KG1 (cell line): Measurements from ENCODE around the gene EXOSC1.
"Not testable (repeated sequence)": the region's sequence is repeated elsewhere in the genome, so short reads cannot be mapped to it uniquely, and the experiment has no call there.

Experiments used
- DNase-seq: peaks from one replicate; lab custom pipeline; 2025; lab: John Stamatoyannopoulos, UW

Gene EXOSC1

DNA sequence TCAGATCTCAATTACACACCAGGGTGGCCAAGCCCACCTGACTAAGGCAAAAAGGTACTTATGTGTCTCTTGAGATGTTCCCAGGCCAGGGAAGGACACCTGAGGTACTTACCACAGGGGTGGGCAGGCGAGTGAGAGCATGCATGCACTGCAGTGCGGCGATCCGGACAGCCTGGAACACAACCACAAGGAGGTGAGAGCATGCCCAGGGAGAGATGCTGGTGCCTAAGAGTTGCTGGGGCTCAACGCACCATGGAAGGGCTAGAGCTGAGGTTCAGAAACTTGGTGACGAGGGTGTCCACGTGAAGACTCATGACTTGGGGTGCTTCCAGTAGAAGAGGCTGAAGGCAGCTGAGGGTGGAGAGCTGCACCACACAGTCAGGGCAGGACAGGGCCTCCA lies 13.3 kb upstream of the EXOSC1 start:
- DNase-seq: no peak

DNA sequence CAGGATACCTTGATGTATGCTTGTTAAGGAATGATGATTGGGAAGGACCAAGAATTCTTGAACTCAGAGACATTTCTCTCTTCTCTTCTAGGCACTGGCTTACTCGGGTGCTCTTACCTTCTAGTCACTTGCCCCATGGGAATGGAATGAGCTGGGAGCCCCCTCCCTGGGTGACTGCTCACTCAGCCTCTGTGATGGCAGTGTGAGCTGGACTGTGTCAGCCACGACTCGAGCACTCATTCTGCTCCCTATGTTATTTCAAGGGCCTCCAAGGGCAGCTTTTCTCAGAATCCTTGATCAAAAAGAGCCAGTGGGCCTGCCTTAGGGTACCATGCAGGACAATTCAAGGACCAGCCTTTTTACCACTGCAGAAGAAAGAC lies 10.9 kb upstream of the EXOSC1 start:
- DNase-seq: no peak

DNA sequence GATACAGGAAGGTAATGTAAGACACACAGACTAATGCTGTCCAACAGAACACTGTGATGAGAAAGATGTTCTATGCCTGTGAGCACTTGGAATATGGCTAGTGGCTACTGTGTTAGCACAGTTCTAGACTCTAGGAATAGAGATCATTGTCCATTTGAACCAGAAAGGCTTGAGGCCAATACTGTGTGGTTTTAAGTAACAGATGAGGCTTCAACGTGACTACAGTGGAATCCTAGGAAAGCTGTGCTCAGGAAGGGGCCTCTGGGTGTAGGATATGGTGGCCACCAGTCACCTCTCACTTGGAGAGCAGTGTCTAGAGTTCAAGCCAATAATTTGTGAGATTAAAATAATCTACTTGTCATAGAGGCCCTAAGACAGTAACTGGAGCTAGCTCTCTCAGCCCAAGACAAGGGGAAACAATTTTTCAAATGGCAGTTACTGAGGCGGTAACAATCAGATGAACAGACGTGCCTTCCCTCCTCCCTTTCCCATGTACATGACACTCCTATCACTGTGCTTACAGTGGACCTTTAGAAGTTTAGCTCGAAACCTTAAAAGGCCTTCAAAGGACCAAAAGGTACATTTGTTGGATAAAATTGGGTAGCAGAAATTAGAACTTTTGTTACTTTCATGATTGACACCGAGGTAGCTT lies 10.4 kb upstream of the EXOSC1 start:
- DNase-seq: no peak

DNA sequence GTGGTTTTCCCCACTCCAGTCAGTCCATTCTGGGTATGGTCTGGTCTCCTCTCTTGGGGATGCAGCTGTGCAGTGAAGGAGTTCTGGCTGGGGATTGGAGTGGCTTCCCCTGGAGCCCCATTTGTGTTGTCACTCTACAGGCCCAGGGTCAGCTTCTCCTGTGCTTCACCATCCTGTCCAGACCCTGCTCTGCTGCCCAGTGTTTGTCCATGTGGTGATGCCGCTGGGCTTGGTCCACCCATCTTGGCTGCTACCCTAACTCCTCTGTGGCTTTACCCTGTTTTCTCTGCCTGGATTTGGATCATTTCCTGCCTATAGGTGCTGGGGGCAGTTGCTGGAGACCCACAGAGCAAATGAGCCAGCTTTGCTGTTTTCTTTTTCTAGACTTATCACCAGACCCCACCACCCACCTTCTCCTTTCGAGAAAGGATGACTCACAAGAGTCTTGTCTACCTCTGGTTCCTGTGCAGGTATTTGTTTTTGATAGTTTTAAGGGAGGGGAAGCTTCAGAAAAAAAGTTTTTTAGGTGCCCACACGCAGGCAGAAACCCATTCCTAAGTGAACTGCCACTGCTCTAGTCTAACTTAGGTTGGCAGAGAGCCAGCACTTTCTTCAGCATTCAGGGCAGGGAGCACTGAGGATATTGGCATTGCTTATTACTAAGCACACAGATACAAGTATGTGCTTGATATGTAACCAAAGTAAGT lies 8.7 kb upstream of the EXOSC1 start:
- DNase-seq: no peak

DNA sequence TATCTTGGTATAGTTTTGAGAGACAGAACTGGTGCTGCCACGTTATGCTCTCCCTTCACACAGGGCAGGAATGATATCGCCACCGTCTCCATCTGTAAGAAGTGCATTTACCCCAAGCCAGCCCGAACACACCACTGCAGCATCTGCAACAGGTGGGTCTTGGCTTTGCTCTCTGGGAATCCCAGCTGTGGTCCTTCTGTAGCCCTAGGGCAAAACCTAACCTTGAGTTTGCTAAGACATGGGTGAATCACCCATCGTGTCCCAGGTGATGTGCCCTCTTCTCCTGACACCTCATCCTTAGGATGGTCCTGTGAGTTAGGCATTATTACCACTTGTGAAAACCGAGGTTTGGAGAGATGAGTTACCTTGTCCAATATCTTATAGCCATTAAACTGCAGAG lies 6.5 kb upstream of the EXOSC1 start:
- DNase-seq: no peak

DNA sequence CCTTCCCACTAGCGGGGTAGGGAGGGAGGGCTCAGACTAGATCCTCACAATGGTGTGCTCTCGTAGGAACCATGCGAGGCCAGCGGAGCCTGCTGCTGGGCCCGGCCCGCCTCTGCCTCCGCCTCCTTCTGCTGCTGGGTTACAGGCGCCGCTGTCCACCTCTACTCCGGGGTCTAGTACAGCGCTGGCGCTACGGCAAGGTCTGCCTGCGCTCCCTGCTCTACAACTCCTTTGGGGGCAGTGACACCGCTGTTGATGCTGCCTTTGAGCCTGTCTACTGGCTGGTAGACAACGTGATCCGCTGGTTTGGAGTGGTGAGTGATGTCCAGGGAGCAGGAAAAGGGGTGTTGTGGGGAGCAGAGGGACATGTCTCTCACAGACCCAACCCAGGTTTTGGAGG lies 5.8 kb upstream of the EXOSC1 start:
- DNase-seq: no peak

DNA sequence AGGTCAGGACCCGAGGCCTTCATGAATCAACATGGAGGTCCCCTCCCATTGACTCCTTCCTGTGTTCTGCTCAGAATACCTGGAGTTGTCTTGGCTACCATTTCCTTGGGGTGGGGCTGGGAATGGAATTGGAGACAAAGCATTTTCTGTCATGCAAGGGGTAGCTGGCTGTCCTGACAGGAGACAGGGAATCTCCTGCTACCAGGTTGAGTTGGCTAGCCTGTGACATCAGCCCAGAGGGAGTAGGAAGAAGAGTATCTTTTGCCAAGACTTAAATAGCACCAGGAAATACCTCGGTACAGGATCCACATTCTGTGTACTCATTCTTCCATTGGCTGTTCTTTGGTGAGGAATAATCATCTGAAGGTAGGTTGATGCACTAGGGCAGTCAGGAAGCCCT lies 5.0 kb upstream of the EXOSC1 start:
- no peak for DNase-seq

DNA sequence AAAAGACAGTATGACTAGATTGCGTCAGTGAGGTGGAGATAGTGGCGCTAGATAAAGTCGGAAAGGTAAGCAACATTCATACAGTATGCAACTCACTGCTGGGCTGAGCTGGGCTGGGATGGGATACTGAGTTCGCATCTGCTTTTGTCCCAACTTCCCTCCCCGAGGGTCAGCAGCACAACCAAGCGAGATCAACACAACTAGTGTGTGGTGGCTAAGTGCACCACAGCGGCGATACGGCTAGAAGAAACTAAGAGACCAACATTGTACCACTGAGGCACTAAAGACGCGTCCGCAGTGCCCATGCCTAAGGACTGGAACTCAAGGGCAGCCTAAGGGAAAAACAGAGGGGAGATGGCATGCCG lies 467 bp downstream of the EXOSC1 start:
- DNase-seq: no peak

DNA sequence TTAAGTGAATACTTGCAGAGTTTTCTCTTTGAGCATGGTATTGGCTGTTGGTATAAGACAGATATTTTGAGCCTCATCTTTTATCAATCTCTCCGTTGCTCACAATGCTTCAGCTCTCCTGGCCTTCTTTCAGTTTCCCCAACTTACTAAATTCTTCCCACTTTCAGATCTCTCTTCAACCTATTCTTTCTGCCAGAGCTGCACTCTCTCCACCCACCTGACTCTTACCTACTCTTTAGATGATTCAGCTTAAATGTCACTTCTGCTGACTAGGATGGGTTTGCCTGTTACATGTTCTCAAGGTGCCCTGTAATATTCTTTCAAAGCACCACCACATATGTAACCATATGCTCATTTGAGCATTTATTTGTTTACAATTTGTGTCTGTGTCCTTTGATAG lies 1.6 kb downstream of the EXOSC1 start:
- DNase-seq: no peak

DNA sequence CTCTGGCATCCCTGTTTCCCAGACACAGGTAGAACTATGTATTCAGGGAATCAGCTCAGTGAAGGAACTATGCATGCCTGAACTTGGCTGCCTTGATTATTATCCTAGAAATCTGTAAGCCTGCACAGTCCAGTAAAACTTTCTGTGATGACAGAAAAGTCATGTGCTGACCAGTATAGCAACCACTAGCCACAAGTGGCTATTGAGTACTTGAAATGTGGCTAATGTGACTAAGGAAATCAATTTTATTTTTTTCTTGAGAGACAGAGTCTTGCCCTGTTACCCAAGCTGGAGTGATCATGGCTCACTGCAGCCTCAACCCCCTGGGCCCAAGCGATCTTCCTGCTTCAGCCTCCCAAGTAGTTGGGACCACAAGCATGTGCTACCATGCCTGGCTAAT lies 3.5 kb downstream of the EXOSC1 start:
- no peak for DNase-seq

DNA sequence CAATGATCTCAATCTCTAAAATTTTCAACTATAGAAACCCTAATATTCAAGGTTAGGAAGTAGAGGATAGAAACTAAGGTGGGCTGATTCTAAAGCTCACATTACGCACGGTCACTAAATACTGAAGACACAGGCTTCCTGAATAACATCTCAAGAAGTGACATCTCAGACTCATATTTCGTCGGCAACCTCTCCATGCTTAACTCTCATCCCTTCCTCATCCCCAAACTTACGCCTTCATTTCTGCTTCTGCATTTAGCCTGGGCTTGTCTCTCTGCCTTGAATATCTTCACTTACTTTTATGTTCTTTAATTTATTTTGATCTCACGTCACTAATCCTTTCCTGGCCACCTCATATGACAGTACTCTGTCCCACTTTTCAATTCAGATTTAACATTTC lies 10.6 kb downstream of the EXOSC1 start:
- no peak for DNase-seq

DNA sequence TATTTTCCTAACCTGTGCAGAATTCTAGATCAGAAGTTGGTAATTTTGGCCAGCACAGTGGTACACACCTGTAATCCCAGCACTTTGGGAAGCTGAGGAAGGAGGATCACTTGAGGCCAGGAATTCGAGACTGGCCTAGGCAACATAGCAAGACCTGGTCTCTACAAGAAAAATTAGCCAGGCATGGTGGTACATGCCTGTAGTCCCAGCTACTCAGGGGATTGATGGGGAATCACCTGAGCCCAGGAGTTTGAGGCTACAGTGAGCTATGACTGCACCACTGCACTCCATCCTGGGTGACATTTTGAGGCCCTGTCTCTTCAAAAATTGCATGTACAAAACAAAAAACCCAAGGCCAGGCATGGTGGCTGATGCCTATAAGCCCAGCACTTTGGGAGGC lies 11.2 kb downstream of the EXOSC1 start:
- no peak for DNase-seq

DNA sequence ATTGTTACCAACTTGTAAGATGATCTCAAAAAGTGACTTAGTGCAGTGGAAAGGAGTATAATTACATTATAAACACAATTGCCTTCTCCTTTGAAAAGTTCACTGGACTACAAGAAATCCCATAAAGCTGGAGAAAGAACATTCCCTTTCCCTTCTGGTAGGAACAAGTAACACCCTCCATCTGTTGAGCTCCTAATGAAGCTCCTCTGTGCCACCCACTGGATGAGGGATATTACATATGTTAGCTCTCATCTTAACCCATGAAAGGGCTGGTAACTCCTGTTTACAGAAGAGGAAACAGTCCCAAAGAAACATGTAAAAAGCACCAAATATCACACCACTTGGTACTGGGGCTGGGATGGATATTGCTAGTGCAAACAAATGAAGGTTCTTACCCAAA lies 11.8 kb downstream of the EXOSC1 start:
- no peak for DNase-seq

DNA sequence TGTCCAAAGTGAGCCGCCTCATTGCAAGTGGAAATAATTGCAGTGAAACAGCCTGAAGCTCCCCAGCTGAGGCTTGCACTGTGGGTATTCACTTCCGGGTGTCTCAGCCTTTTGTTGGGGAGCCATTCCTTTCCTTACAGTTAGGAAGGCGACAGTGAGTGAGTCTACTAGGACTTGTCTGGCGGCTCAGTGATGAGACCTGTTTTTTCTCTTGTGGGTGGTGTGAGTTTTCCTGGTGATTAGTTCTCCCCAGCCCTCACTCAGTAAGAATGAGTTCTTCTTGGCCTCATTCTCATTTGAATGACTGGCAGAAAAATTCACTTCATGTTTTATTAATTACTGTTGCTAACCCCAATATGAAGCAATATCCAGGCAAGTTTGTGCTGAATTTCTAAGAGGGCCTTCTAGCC lies 17.2 kb downstream of the EXOSC1 start:
- DNase-seq: no peak

DNA sequence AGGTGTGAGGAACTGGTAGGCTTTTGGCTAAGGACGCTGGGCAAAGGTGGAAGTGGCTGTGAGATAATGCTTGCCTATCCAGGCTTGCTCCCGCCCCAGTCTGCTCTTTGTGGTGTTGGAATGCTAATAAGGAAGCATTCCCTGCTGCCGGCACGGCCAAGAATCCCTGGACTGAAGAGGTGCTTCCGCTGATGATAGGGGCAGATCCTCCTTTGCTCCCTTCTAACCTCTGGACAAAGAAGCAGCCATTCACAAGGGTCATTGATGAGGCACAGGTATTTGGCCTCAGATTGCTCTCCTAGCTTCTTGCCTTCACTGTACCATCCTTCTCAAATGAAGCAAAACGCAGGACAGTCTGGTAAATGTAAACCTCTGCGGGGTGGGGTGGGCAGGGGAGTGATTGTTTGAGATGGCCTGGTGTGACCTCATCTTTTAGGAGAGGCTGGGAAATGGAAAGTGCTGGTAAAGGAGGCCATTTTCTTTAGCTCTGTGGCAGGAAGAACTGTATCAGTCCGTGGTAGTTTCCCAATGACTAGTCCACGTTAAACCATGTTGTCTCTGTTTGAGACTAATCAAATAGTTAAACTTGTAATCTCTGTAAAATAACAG lies 18.1 kb downstream of the EXOSC1 start:
- no peak for DNase-seq

DNA sequence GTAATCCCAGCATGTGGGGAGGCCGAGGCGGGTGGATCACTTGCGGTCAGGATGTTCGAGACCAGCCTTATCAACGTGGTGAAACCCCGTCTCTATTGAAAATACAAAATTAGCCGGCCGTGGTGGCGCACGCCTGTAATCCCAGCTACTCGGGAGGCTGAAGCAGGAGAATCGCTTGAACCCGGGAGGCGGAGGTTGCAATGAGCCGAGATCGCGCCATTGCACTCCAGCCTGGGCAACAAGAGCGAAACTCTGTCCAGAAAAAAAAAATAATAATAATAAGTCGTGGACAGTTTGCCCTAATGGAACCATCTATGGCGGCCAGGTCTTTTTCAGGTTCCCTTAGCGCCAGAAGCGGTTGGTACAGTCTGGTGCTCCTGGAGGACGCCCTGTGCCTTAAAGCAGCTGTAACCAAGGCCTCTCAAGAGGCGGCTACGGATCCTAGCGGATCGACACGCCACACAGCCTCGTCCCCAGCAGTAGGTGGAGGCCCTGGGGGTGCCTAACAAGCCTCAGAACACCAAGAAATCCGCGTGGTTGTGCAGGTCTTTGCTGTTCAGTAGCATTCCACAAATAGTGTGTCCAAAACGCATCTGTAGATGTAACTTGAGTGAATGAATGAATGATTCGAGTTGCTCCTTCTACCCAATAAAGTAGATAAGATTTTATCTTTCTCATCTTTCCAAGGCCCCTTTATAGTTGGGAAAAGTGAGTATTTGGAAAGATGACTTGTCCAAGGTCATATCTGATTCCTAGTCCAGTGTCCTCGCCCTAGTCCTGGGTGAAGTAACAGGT lies 18.8 kb downstream of the EXOSC1 start:
- DNase-seq: no peak

DNA sequence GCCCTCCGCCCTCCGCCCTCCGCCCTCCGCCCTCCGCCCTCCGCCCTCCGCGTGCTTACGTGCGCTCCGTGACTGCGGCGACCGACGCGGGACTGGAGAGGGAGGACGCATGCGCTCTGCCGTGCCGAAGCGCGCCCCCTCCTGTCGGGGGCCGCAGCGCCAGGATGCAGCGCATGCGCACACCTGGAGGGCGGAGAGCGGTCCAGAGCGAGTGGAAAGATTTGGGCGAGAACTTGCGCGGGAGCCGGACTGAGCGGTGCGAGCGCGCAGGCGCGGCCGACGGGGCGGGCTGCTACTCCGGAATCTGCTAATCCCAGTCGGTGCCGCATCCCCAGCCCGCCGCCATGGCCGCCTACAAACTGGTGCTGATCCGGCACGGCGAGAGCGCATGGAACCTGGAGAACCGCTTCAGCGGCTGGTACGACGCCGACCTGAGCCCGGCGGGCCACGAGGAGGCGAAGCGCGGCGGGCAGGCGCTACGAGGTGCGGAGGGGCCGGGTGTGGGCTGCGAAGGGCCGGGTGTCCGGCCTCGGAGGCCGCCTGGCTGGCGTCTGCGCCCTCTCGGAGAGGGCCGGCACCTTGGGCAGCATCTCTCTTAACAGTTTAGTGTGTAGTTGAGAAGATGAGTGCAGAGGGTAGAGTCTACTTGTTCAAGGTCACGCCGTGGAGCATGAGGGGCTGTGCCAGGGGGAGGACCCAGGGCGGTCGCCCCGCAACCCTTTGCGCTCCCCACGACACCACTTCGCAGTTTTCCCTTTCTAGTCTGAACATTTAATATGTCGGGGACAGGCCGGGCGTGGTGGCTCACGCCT lies 19.6 kb downstream of the EXOSC1 start, which contains the start of gene PGAM1:
PGAM1 (plus strand) TSS at position 228 of the 812 bp plus-strand sequence; CDS start at position 345, 117 bp downstream.
- DNase-seq: peak; percentile 93

DNA sequence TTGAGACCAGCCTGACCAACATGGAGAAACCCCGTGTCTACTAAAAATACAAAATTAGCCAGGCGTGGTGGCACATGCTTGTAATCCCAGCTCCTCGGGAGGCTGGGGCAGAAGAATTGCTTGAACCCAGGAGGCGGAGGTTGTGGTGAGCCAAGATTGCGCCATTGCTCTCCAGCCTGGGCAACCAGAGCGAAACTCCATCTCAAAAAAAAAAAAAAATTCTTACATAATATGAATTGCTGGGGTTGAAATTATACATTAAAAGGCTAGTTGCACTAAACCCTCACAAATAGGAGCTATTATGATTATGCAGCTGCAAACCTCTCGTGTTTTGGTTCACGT lies 22.1 kb downstream of the EXOSC1 start:
- DNase-seq: not testable (repeated sequence)

DNA sequence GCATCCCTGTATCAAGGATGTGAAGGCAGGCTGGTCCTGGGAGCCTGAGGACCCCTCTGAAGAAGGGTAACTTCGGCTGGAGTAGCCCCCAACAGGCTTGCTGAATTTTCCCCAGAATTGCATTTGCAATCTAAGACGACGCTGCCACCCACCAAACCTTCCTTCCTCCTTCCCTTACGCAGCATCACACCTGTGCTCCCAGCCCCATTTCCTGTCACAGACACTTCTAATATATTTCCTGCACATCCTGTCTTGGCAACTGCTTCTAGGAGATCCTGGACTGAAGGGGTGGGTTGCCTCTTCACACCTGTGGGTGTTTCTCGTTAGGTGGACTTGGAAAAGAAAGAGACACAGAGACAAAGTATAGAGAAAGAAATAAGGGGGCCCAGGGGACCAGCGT lies 29.2 kb downstream of the EXOSC1 start:
- no peak for DNase-seq

DNA sequence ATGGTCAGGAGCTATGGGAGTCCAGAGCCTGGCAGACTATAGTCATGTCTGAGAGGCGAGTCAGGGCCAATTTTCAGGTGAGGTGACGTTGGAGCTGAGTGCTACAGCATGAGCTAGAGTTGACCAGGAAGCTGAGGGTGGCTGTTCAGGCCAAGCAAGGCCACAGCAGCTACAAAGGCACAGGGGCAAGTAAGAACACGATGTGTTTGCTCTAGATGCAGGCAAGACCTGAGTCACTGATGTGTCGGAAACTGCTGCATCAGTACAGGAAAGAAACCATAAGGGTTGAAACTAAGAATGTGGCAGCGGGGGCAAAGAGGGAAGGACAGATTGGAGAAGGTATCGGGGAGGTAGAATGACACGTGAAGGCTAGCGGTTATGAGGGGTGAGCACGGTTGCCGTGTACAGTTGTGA lies 32.9 kb downstream of the EXOSC1 start:
- no peak for DNase-seq

DNA sequence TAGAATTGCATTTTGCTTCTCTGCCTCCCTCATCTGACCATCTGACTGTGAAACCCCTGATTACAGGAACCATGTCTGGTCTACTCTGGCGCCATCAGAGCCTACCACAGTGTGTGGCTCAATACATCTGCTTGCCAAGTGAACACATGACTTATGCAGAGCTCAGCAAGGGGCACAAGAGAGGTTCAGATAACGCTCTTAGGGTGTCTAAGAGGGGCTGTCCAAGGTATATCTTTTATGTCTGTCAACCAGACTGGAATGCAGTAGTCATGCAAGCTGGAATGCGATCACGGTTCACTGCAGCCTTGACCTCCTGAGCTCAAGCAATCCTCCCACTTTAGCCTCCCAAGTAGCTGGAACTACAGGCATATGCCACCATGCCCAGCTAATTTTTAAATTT lies 34.4 kb downstream of the EXOSC1 start:
- no peak for DNase-seq

DNA sequence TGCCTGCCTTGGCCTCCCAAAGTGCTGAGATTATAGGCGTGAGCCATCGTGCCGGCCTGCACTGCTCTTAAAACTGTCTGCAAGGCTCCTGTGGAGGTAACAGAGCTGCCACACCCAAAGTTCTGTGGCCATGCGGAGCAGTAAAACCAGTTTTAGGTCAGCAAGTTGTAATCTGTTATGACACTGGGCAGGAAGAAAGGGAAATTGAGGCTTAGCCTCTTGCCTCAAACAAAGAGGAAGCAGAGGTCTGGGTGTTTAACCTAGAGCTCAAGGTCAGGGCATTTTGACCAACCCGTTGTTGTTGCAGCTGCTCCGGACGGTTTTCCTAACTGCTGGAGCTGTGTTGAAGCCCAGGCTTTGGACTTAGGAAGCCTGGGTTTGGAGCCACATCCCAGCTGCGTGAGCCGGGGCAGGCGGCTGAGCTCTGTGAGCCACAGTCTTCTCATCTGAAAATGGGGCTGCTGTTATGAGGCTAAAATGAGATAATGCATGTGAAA lies 37.3 kb downstream of the EXOSC1 start:
- DNase-seq: no peak
